Mesothelial cell of epicardium (in vitro differentiated cells): Measurements from ENCODE around the gene IL12RB2. TPM values are rescaled to one million over a fixed set of nuclear protein-coding genes. Genes with fewer than 3 reads are reported as not detected.

ENCODE experiments used
- DNase-seq, 2 experiments: peaks; one replicate each; pipeline ENCODE4 v3.0.0; 2021; ENCODE audit warnings: low spot score in 2 of 2; ENCODE audit not compliant: unreplicated experiment in 2 of 2
- H3K27ac Mint-ChIP-seq: 2 replicates; pipeline ENCODE4 v1.8.0; 2021; ENCODE audit warnings: mixed read lengths
- H3K27me3 Mint-ChIP-seq: 2 replicates; pipeline ENCODE4 v1.8.0; 2021; ENCODE audit warnings: low read depth, mixed read lengths
- H3K36me3 Mint-ChIP-seq: 2 replicates; pipeline ENCODE4 v1.8.0; 2021; ENCODE audit warnings: mixed read lengths
- H3K4me1 Mint-ChIP-seq: 2 replicates; pipeline ENCODE4 v1.8.0; 2021; ENCODE audit warnings: mixed read lengths
- H3K4me3 Mint-ChIP-seq: 2 replicates; pipeline ENCODE4 v1.8.0; 2021; ENCODE audit warnings: mild to moderate bottlenecking, moderate library complexity, mixed read lengths
- H3K9me3 Mint-ChIP-seq: 2 replicates; pipeline ENCODE4 v1.8.0; 2021; ENCODE audit warnings: mixed read lengths
- CTCF ChIP-seq: fragments of 200-600 bp; sonication (generic); IDR thresholded peaks from one replicate; pipeline ENCODE4 v1.5.0; 2021; ENCODE audit warnings: antibody characterized with exemption; ENCODE audit not compliant: unreplicated experiment
- total RNA-seq: library from RNA; stranded (reverse); gene quantifications from 3 replicates; pipeline ENCODE4 v1.2.1, GENCODE V29; 2021

Gene IL12RB2
- total RNA-seq, 1 donor from 2014 or later: 0.34 TPM

- no peaks in the 10 kb centered on the region for H3K9me3 Mint-ChIP-seq
- no peak for TF ChIP-seq CTCF
- peaks cover 12% of the 10 kb centered on the region for H3K36me3 Mint-ChIP-seq
- DNase-seq: peak; percentile 23 to 51
- H3K27ac Mint-ChIP-seq: peak overlapping the region; percentile 95
- H3K4me1 Mint-ChIP-seq: peaks cover 55% of the 10 kb centered on the region
- H3K4me3 Mint-ChIP-seq: peak overlapping the region; percentile 100
- no peaks in the 10 kb centered on the region for H3K27me3 Mint-ChIP-seq
Observed at GRCh38 chr1:67429528-67430357, 122.1 kb downstream of the IL12RB2 start.

- Mint-ChIP-seq H3K9me3 (no peaks in the 10 kb centered on the region), H3K27me3 (no peaks in the 10 kb centered on the region), H3K4me3 (peak within 1 kb of the TSS; percentile 100), H3K36me3 (peaks cover 6% of the 10 kb centered on the region), H3K27ac (peak within 1 kb of the TSS; percentile 95), H3K4me1 (peaks cover 58% of the 10 kb centered on the region)
- no peak for TF ChIP-seq CTCF
- peak; percentile 92 to 95 for DNase-seq
Observed at GRCh38 chr1:67430358-67431155, 122.9 kb downstream of the IL12RB2 start, which contains the start of gene SERBP1. SERBP1 (minus strand) TSS chr1:67430402; CDS start chr1:67430300, 102 bp downstream.

- TF ChIP-seq CTCF: no peak
- Mint-ChIP-seq H3K4me1 (peaks cover 52% of the 10 kb centered on the region), H3K9me3 (no peaks in the 10 kb centered on the region), H3K36me3 (peaks cover 2% of the 10 kb centered on the region), H3K4me3 (peak overlapping the region; percentile 100), H3K27ac (peak overlapping the region; percentile 95), H3K27me3 (no peaks in the 10 kb centered on the region)
- no peak for DNase-seq
Observed at GRCh38 chr1:67431156-67431765, 123.6 kb downstream of the IL12RB2 start.

- peaks cover 2% of the 10 kb centered on the region for H3K36me3 Mint-ChIP-seq
- H3K27ac Mint-ChIP-seq: peak overlapping the region; percentile 32
- H3K4me1 Mint-ChIP-seq: peaks cover 47% of the 10 kb centered on the region
- no peaks in the 10 kb centered on the region for H3K9me3 Mint-ChIP-seq
- no peak for TF ChIP-seq CTCF
- H3K27me3 Mint-ChIP-seq: no peaks in the 10 kb centered on the region
- DNase-seq: no peak
- peak overlapping the region; percentile 100 for H3K4me3 Mint-ChIP-seq
Observed at GRCh38 chr1:67431869-67432578, 124.4 kb downstream of the IL12RB2 start.

GRCh38 chr1:67432745-67433144 lies 125.1 kb downstream of the IL12RB2 start:
- H3K4me3 Mint-ChIP-seq: no peak overlapping the region
- peaks cover 2% of the 10 kb centered on the region for H3K36me3 Mint-ChIP-seq
- no peaks in the 10 kb centered on the region for H3K27me3 Mint-ChIP-seq
- TF ChIP-seq CTCF: no peak
- no peak for DNase-seq
- no peaks in the 10 kb centered on the region for H3K9me3 Mint-ChIP-seq
- H3K4me1 Mint-ChIP-seq: peaks cover 42% of the 10 kb centered on the region
- no peak overlapping the region for H3K27ac Mint-ChIP-seq
